ENCODE data around the gene TBC1D5. TPM values are rescaled to one million over a fixed set of nuclear protein-coding genes. Genes with fewer than 3 reads are reported as not detected.
"Not testable (repeated sequence)": the region's sequence is repeated elsewhere in the genome, so short reads cannot be mapped to it uniquely, and the experiment has no call there.

Gene TBC1D5
- total RNA-seq, 1 donor from 2014 or later: 75.6 TPM

- no peak overlapping the region for H3K4me3 ChIP-seq
- DNase-seq (no peak), ATAC-seq (no peak)
- no peak overlapping the region for H3K27ac ChIP-seq
- peaks cover 22% of the 10 kb centered on the region for H3K4me1 ChIP-seq
- no peak for TF ChIP-seq CTCF (IDR thresholded peaks at IDR 0.05)
- H3K9me3 ChIP-seq: no peaks in the 10 kb centered on the region
- no peaks in the 10 kb centered on the region for H3K36me3 ChIP-seq
- no peaks in the 10 kb centered on the region for H3K27me3 ChIP-seq (ENCODE audit: low read depth)
- intact Hi-C loops (cut with DNase I): no loop called here
Observed at GRCh38 chr3:17737591-17737990, 4.8 kb downstream of the TBC1D5 start.

GRCh38 chr3:17735362-17735761 is 7.1 kb downstream of the TBC1D5 start:
- H3K4me1 ChIP-seq: peaks cover 12% of the 10 kb centered on the region
- DNase-seq; H3K27ac ChIP-seq; intact Hi-C loops (cut with DNase I); ATAC-seq; H3K27me3 ChIP-seq (ENCODE audit: low read depth); H3K36me3 ChIP-seq; H3K4me3 ChIP-seq; H3K9me3 ChIP-seq: not testable (repeated sequence)

- ATAC-seq (no peak), DNase-seq (no peak)
- H3K9me3 ChIP-seq: no peaks in the 10 kb centered on the region
- no peaks in the 10 kb centered on the region for H3K4me1 ChIP-seq
- H3K27ac ChIP-seq: no peak overlapping the region
- H3K27me3 ChIP-seq (ENCODE audit: low read depth): no peaks in the 10 kb centered on the region
- no peak overlapping the region for H3K4me3 ChIP-seq
- H3K36me3 ChIP-seq: no peaks in the 10 kb centered on the region
- TF ChIP-seq CTCF (IDR thresholded peaks at IDR 0.05): no peak
- intact Hi-C loops (cut with DNase I): no loop called here
Observed at GRCh38 chr3:17733768-17734167, 8.7 kb downstream of the TBC1D5 start.

- Histone ChIP-seq H3K27ac (no peak overlapping the region), H3K9me3 (no peaks in the 10 kb centered on the region), H3K4me1 (no peaks in the 10 kb centered on the region), H3K27me3 (ENCODE audit: low read depth) (no peaks in the 10 kb centered on the region), H3K36me3 (no peaks in the 10 kb centered on the region), H3K4me3 (no peak overlapping the region)
- no peak for TF ChIP-seq CTCF (IDR thresholded peaks at IDR 0.05)
- DNase-seq (no peak), ATAC-seq (no peak)
- intact Hi-C loops (cut with DNase I): no loop called here
Observed at GRCh38 chr3:17733215-17733614, 9.2 kb downstream of the TBC1D5 start.

GRCh38 chr3:17730318-17730967 is 12.0 kb downstream of the TBC1D5 start:
- no peak overlapping the region for H3K27ac ChIP-seq
- intact Hi-C loops (cut with DNase I): no loop called here
- H3K36me3 ChIP-seq: peaks cover 5% of the 10 kb centered on the region
- no peaks in the 10 kb centered on the region for H3K4me1 ChIP-seq
- H3K27me3 ChIP-seq (ENCODE audit: low read depth): no peaks in the 10 kb centered on the region
- no peaks in the 10 kb centered on the region for H3K9me3 ChIP-seq
- no peak for DNase-seq
- no peak for TF ChIP-seq CTCF (IDR thresholded peaks at IDR 0.05)
- no peak for ATAC-seq
- no peak overlapping the region for H3K4me3 ChIP-seq

GRCh38 chr3:17726313-17726712 is 16.1 kb downstream of the TBC1D5 start:
- H3K9me3 ChIP-seq: no peaks in the 10 kb centered on the region
- no peak for TF ChIP-seq CTCF (IDR thresholded peaks at IDR 0.05)
- no peak overlapping the region for H3K4me3 ChIP-seq
- no peaks in the 10 kb centered on the region for H3K4me1 ChIP-seq
- no peak for ATAC-seq
- DNase-seq: no peak
- H3K36me3 ChIP-seq: peaks cover 5% of the 10 kb centered on the region
- intact Hi-C loops (cut with DNase I): no loop called here
- H3K27me3 ChIP-seq (ENCODE audit: low read depth): no peaks in the 10 kb centered on the region
- no peak overlapping the region for H3K27ac ChIP-seq

- H3K27me3 ChIP-seq (ENCODE audit: low read depth); H3K36me3 ChIP-seq; H3K4me3 ChIP-seq; H3K9me3 ChIP-seq; H3K4me1 ChIP-seq; ATAC-seq; H3K27ac ChIP-seq; intact Hi-C loops (cut with DNase I); DNase-seq: not testable (repeated sequence)
Observed at GRCh38 chr3:17725844-17726243, 16.6 kb downstream of the TBC1D5 start.
